PFSK-1 (cell line): ENCODE data around the gene MGST1.

Source experiments
- FOXP2 ChIP-seq: optimal IDR thresholded peaks from 2 replicates; pipeline ENCODE3; 2011; ENCODE audit warnings: borderline replicate concordance, control low read depth, inconsistent platforms; ENCODE audit not compliant: insufficient read depth; ENCODE audit errors: extremely low read length, extremely low read depth
- POLR2AphosphoS5 ChIP-seq: IDR thresholded peaks from 2 replicates; pipeline ENCODE4 v1.6.1; 2012; ENCODE audit warnings: low read depth, mild to moderate bottlenecking, control low read depth, low read length, moderate library complexity
- SIN3A ChIP-seq: IDR thresholded peaks from 2 replicates; pipeline ENCODE4 v1.6.1; 2012; ENCODE audit warnings: mild to moderate bottlenecking, low read length, moderate library complexity, borderline replicate concordance; ENCODE audit not compliant: insufficient read depth
- TAF1 ChIP-seq: IDR thresholded peaks from 2 replicates; pipeline ENCODE4 v1.6.1; 2012; ENCODE audit warnings: low read length, control low read depth, borderline replicate concordance; ENCODE audit not compliant: insufficient read depth
- TF ChIP-seq, protein P1 (sequence below), 2 experiments: IDR thresholded peaks; 2 replicates each; pipeline versions ENCODE4 v1.6.1 to v1.8.0; 2011 to 2012; ENCODE audit warnings: low read depth in 2 of 2, low read length in 2 of 2, control low read depth in 1 of 2, inconsistent platforms in 1 of 2, mild to moderate bottlenecking in 1 of 2, moderate library complexity in 1 of 2; ENCODE audit not compliant: insufficient read depth in 1 of 2

MGST1 gene

DNA sequence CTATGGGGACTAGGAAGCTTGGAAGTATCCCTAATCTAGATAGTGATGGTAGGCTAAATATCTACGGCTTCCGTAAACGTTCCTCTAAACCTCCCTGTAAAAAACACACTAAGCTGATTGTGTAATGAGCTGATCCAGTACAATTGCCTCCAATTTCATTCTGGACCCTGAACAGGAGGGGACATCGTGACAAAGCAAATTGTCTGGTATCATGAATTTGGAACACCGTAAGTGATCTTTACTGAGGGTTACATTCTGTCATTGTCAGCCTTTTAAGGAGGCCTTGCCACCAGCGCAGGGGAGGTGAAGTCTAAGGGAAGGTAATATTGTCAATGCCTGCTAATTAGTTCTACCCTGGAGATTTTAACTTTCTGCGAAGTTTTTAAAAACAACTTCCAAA, 487 bp upstream of the MGST1 start:
- TF ChIP-seq FOXP2, result no peak
- TF ChIP-seq POLR2AphosphoS5, result no peak
- TF ChIP-seq, protein P1, sequence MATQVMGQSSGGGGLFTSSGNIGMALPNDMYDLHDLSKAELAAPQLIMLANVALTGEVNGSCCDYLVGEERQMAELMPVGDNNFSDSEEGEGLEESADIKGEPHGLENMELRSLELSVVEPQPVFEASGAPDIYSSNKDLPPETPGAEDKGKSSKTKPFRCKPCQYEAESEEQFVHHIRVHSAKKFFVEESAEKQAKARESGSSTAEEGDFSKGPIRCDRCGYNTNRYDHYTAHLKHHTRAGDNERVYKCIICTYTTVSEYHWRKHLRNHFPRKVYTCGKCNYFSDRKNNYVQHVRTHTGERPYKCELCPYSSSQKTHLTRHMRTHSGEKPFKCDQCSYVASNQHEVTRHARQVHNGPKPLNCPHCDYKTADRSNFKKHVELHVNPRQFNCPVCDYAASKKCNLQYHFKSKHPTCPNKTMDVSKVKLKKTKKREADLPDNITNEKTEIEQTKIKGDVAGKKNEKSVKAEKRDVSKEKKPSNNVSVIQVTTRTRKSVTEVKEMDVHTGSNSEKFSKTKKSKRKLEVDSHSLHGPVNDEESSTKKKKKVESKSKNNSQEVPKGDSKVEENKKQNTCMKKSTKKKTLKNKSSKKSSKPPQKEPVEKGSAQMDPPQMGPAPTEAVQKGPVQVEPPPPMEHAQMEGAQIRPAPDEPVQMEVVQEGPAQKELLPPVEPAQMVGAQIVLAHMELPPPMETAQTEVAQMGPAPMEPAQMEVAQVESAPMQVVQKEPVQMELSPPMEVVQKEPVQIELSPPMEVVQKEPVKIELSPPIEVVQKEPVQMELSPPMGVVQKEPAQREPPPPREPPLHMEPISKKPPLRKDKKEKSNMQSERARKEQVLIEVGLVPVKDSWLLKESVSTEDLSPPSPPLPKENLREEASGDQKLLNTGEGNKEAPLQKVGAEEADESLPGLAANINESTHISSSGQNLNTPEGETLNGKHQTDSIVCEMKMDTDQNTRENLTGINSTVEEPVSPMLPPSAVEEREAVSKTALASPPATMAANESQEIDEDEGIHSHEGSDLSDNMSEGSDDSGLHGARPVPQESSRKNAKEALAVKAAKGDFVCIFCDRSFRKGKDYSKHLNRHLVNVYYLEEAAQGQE (IDR thresholded peaks at IDR 0.05; ENCODE audit: insufficient read depth in 1 of 2, low read depth in 2 of 2, low read length in 2 of 2), result no peak
- TF ChIP-seq TAF1, result no peak
- TF ChIP-seq SIN3A, result no peak

DNA sequence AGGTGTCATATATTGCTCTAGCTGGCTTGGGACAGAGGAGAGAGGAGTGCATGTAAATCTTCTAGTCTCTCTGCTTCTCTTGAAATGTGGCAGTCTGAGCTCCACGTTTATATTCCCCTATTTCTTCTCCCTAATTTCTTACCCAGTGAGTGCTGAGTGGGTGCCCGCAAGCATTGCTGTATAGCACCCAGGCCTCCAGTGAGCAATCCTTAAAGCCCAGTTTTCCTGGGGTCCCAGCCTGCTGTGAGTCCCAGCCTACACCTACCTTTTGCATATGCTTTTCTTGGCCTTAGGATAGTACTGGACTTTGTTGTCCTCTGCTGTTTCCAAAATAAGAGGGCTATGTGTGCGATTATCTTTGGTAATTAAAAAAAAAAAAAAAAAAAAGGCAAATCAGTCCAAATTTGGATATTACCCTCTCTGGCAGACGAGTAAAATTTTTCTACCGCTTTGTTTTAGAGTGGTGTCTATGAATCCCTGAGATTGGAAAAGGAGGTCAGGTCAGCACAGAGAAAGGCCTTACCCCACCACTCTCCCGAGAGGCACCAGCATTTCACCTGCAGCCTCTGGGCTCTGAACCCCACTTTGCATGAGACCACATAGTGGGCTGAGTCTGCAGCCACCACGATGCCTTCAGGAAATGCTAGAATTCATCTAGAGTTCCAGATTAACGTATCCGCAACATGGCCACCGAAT, 1.1 kb downstream of the MGST1 start:
- TF ChIP-seq, protein P1 (IDR thresholded peaks at IDR 0.05; ENCODE audit: insufficient read depth in 1 of 2, low read depth in 2 of 2, low read length in 2 of 2), result no peak
- TF ChIP-seq SIN3A (no peak), POLR2AphosphoS5 (no peak), FOXP2 (no peak), TAF1 (no peak)

DNA sequence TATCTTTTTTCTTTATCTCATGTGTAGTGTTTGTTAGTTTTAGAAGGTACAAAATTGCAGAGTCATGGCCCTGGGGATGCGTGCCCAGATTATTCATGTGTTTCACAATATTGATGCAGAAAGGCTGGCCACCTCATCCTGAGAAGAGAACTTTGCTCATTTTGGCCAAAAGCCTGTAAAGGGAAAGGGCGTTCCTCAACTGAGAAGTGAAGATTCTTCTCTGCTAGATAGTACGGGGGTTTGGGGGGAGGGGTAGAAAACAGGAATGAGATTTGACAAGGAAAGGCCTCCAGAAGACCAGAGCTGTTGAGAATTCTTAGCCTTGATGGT, 1.7 kb downstream of the MGST1 start:
- TF ChIP-seq POLR2AphosphoS5 (no peak), FOXP2 (no peak), TAF1 (no peak), SIN3A (no peak)
- TF ChIP-seq, protein P1 (IDR thresholded peaks at IDR 0.05; ENCODE audit: insufficient read depth in 1 of 2, low read depth in 2 of 2, low read length in 2 of 2), result no peak

DNA sequence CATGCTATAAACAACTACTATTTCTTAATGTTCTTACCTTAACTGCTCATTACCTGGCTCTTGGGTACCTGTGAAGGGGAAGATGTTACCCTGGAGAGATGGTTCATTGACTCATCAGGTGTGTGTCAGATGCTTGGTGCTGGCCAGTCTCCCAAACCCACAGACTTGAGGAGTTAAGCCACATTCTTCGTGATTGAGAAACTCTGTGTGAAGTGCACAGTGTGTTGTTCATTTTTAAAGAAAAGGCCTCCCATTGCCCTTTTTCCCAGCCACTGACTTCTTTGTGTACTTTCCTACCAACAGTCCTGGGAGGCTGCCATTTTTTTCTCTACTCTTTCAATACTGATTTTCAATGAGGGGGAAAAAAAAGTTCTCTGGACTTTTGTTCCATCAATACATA, 3.2 kb downstream of the MGST1 start:
- TF ChIP-seq POLR2AphosphoS5, result no peak
- TF ChIP-seq, protein P1 (IDR thresholded peaks at IDR 0.05; ENCODE audit: insufficient read depth in 1 of 2, low read depth in 2 of 2, low read length in 2 of 2), result no peak
- no peak for TF ChIP-seq SIN3A
- no peak for TF ChIP-seq TAF1
- no peak for TF ChIP-seq FOXP2

DNA sequence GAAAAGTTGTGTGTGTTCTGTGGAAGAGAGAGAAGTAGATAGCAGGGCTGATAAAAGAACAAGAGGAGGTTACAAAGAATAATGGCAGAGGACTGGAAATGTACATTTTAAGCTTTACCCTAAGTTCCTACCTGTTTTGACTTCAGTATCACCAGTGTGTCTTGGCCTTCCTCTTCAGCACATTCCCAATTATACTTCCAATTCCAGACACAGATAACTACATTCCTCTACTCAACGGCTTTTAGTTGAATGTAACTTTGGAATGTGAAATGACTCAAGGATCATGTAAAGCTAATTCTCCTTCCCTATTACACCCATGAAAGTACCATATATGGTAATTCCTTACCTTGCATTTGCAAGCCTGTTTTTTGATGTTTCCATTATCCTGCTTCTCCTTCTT, 5.0 kb downstream of the MGST1 start:
- TF ChIP-seq TAF1 (no peak), SIN3A (no peak), POLR2AphosphoS5 (no peak)
- TF ChIP-seq, protein P1 (IDR thresholded peaks at IDR 0.05; ENCODE audit: insufficient read depth in 1 of 2, low read depth in 2 of 2, low read length in 2 of 2), result no peak
